HCEC 1CT (cell line): ENCODE data around the gene FANCD2OS.
"Not testable (repeated sequence)": the region's sequence is repeated elsewhere in the genome, so short reads cannot be mapped to it uniquely, and the experiment has no call there.

ENCODE experiments used
- DNase-seq: peaks from one replicate; pipeline ENCODE4 v3.0.0-alpha.2; 2017

The FANCD2OS gene

GRCh38 chr3:10108091-10108490, at the start of gene FANCD2OS:
Gene FANCD2OS (minus strand): TSS chr3:10108255. CDS start chr3:10104774, 3,481 bp downstream.
- DNase-seq, result no peak

- no peak for DNase-seq
Observed at GRCh38 chr3:10157031-10157430, 49.0 kb upstream of the FANCD2OS start.

GRCh38 chr3:10155658-10156057, 47.6 kb upstream of the FANCD2OS start:
- DNase-seq, result no peak

GRCh38 chr3:10155123-10155472, 47.0 kb upstream of the FANCD2OS start:
- no peak for DNase-seq

- no peak for DNase-seq
Observed at GRCh38 chr3:10154335-10155122, 46.5 kb upstream of the FANCD2OS start.

GRCh38 chr3:10150987-10151386, 42.9 kb upstream of the FANCD2OS start:
- no peak for DNase-seq

GRCh38 chr3:10149226-10149625, 41.2 kb upstream of the FANCD2OS start:
- DNase-seq, result no peak

- no peak for DNase-seq
Observed at GRCh38 chr3:10145685-10146084, 37.6 kb upstream of the FANCD2OS start.

- DNase-seq, result no peak
Observed at GRCh38 chr3:10142707-10143560, 34.9 kb upstream of the FANCD2OS start.

- no peak for DNase-seq
Observed at GRCh38 chr3:10140996-10141546, 33.0 kb upstream of the FANCD2OS start.

- DNase-seq, result no peak
Observed at GRCh38 chr3:10137178-10137577, 29.1 kb upstream of the FANCD2OS start.

- no peak for DNase-seq
Observed at GRCh38 chr3:10136426-10137005, 28.5 kb upstream of the FANCD2OS start.

GRCh38 chr3:10135872-10136271, 27.8 kb upstream of the FANCD2OS start:
- not testable (repeated sequence) for DNase-seq

- DNase-seq, result no peak
Observed at GRCh38 chr3:10122724-10123123, 14.7 kb upstream of the FANCD2OS start.

GRCh38 chr3:10121064-10121463, 13.0 kb upstream of the FANCD2OS start:
- no peak for DNase-seq

- no peak for DNase-seq
Observed at GRCh38 chr3:10119376-10119775, 11.3 kb upstream of the FANCD2OS start.

- no peak for DNase-seq
Observed at GRCh38 chr3:10116928-10117327, 8.9 kb upstream of the FANCD2OS start.

GRCh38 chr3:10116138-10116460, 8.0 kb upstream of the FANCD2OS start:
- DNase-seq, result peak; percentile 34

GRCh38 chr3:10115326-10116137, 7.5 kb upstream of the FANCD2OS start, which contains the start of gene BRK1:
Gene BRK1 (plus strand): TSS chr3:10115675. CDS start chr3:10115702, 27 bp downstream.
- DNase-seq, result peak; percentile 97

- no peak for DNase-seq
Observed at GRCh38 chr3:10106919-10107318, 1.1 kb downstream of the FANCD2OS start.

- no peak for DNase-seq
Observed at GRCh38 chr3:10099041-10099440, 9.0 kb downstream of the FANCD2OS start.

- DNase-seq, result no peak
Observed at GRCh38 chr3:10093678-10094077, 14.4 kb downstream of the FANCD2OS start.

GRCh38 chr3:10091387-10091786, 16.7 kb downstream of the FANCD2OS start:
- DNase-seq, result not testable (repeated sequence)
